ENCODE data around the gene ADGRB3. TPM values are rescaled to one million over a fixed set of nuclear protein-coding genes. Genes with fewer than 3 reads are reported as not detected.
"Not testable (repeated sequence)": the region's sequence is repeated elsewhere in the genome, so short reads cannot be mapped to it uniquely, and the experiment has no call there.

Gene ADGRB3
- polyA plus RNA-seq, 4 donors: 1.6 to 2.1 TPM; not detected in 2

DNA sequence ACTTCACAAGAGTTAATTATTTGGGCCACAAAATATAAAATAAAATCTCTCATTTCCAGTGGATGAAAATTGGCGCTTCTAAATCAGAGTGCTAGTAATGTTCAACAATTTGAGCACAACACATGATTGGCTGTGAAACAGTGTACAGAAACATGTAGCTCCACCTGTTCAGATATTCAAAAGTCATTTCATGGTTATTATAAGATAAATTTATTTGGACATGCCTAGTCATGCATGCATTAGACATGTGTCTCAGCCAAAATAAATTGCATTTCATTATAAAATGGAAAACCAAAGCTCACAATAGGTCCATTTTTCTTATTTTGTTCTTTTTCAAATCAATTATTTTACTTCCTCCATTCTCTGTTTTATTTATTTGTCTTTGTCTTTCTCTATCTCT is 786.9 kb downstream of the ADGRB3 start:
- WGBS, 3 donors: 87 to 94% (median 91%) methylated on average over 1 of the region's 1 CpG
- Histone ChIP-seq H3K4me3 (ENCODE audit: low read depth in 1 of 3, low read length in 3 of 3) (no peak overlapping the region), H3K27ac (ENCODE audit: low read depth in 1 of 3, low read length in 2 of 3) (no peak overlapping the region), H3K4me1 (ENCODE audit: control insufficient read depth in 3 of 3, insufficient read depth in 2 of 3, low read depth in 1 of 3, low read length in 2 of 3) (no peaks in the 10 kb centered on the region), H3K9me3 (ENCODE audit: control insufficient read depth in 2 of 2, insufficient read depth in 1 of 2, low read depth in 1 of 2, low read length in 1 of 2) (no peaks in the 10 kb centered on the region), H3K27me3 (ENCODE audit: control insufficient read depth in 3 of 3, insufficient read depth in 3 of 3, low read length in 3 of 3) (no peaks in the 10 kb centered on the region), H3K36me3 (ENCODE audit: control insufficient read depth in 3 of 3, insufficient read depth in 2 of 3, low read depth in 1 of 3, low read length in 3 of 3) (no peaks in the 10 kb centered on the region)
- DNase-seq (no peak), FAIRE-seq (no peak)

DNA sequence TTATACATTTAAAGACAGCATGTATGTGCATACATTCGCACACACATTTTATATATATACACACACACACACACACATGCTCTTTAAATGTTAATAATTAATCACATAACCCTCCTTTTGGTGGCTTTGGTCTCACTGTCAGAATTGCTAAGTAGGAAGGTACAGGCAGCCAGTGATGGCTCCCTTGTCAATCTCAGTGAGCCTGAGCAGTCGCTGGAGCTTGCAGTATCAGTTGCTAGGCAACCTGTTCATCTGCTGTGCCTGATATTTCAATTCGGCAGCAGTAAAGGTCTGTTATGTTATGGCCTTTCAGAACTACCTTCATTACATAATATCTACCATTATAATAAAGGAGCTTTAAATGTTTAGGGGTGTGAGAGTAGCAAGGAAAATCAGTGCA is 787.4 kb downstream of the ADGRB3 start:
- FAIRE-seq (no peak), DNase-seq (no peak)
- H3K4me3 ChIP-seq (ENCODE audit: low read depth in 1 of 3, low read length in 3 of 3): no peak overlapping the region
- 35 to 54% (median 44%) methylated on average over 3 of the region's 3 CpGs for WGBS, 3 donors
- no peak overlapping the region for H3K27ac ChIP-seq (ENCODE audit: low read depth in 1 of 3, low read length in 2 of 3)
- no peaks in the 10 kb centered on the region for H3K4me1 ChIP-seq (ENCODE audit: control insufficient read depth in 3 of 3, insufficient read depth in 2 of 3, low read depth in 1 of 3, low read length in 2 of 3)
- no peaks in the 10 kb centered on the region for H3K36me3 ChIP-seq (ENCODE audit: control insufficient read depth in 3 of 3, insufficient read depth in 2 of 3, low read depth in 1 of 3, low read length in 3 of 3)
- H3K9me3 ChIP-seq (ENCODE audit: control insufficient read depth in 2 of 2, insufficient read depth in 1 of 2, low read depth in 1 of 2, low read length in 1 of 2): no peaks in the 10 kb centered on the region
- no peaks in the 10 kb centered on the region for H3K27me3 ChIP-seq (ENCODE audit: control insufficient read depth in 3 of 3, insufficient read depth in 3 of 3, low read length in 3 of 3)

DNA sequence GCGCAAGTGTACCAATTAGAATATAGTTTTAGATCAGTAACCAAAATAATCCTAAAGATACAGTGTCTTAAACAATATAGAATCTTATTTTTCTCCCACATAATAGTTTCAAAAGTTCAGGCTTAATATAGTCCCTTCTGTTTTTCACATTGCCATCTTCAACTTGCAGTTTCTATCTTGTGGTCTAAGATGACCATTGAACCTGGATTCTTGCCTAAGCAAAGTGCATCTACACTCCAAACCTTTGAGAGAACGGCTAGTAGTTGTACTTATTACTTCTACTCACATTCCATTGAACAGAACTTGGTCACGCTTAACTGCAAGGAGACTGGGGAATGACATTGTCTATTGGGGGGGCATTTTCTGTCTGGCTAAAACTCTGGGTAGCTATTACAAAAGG is 788.7 kb downstream of the ADGRB3 start:
- H3K9me3 ChIP-seq (ENCODE audit: control insufficient read depth in 2 of 2, insufficient read depth in 1 of 2, low read depth in 1 of 2, low read length in 1 of 2): no peaks in the 10 kb centered on the region
- no peak for DNase-seq
- no peaks in the 10 kb centered on the region for H3K36me3 ChIP-seq (ENCODE audit: control insufficient read depth in 3 of 3, insufficient read depth in 2 of 3, low read depth in 1 of 3, low read length in 3 of 3)
- no peak overlapping the region for H3K4me3 ChIP-seq (ENCODE audit: low read depth in 1 of 3, low read length in 3 of 3)
- H3K27me3 ChIP-seq (ENCODE audit: control insufficient read depth in 3 of 3, insufficient read depth in 3 of 3, low read length in 3 of 3): no peaks in the 10 kb centered on the region
- FAIRE-seq: no peak
- no peak overlapping the region for H3K27ac ChIP-seq (ENCODE audit: low read depth in 1 of 3, low read length in 2 of 3)
- 82 to 93% (median 89%) methylated on average over 3 of the region's 3 CpGs for WGBS, 3 donors
- no peaks in the 10 kb centered on the region for H3K4me1 ChIP-seq (ENCODE audit: control insufficient read depth in 3 of 3, insufficient read depth in 2 of 3, low read depth in 1 of 3, low read length in 2 of 3)

DNA sequence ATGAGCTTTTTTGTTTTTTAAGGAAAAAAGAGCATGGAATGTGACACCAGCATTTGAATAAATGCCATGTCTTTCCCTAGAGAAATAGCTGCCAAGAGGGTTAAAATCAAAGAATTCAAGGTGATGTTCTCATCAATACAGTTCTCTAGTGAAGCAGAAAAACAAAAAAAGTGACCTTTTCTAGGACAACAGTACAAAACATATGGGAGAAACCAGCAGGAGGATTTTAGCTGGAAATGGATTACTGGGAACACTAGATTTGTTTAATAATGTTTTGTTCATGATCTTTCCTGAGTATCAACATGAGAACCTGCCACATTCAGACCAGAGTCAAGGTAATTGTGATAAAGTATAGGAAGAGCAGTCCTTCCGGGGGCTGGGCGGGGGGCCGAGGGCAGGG is 789.5 kb downstream of the ADGRB3 start:
- no peaks in the 10 kb centered on the region for H3K4me1 ChIP-seq (ENCODE audit: control insufficient read depth in 3 of 3, insufficient read depth in 2 of 3, low read depth in 1 of 3, low read length in 2 of 3)
- no peaks in the 10 kb centered on the region for H3K36me3 ChIP-seq (ENCODE audit: control insufficient read depth in 3 of 3, insufficient read depth in 2 of 3, low read depth in 1 of 3, low read length in 3 of 3)
- H3K9me3 ChIP-seq (ENCODE audit: control insufficient read depth in 2 of 2, insufficient read depth in 1 of 2, low read depth in 1 of 2, low read length in 1 of 2): no peaks in the 10 kb centered on the region
- no peaks in the 10 kb centered on the region for H3K27me3 ChIP-seq (ENCODE audit: control insufficient read depth in 3 of 3, insufficient read depth in 3 of 3, low read length in 3 of 3)
- no peak overlapping the region for H3K27ac ChIP-seq (ENCODE audit: low read depth in 1 of 3, low read length in 2 of 3)
- DNase-seq: no peak
- 26 to 37% (median 27%) methylated on average over 3 of the region's 3 CpGs for WGBS, 3 donors
- FAIRE-seq: no peak
- no peak overlapping the region for H3K4me3 ChIP-seq (ENCODE audit: low read depth in 1 of 3, low read length in 3 of 3)

DNA sequence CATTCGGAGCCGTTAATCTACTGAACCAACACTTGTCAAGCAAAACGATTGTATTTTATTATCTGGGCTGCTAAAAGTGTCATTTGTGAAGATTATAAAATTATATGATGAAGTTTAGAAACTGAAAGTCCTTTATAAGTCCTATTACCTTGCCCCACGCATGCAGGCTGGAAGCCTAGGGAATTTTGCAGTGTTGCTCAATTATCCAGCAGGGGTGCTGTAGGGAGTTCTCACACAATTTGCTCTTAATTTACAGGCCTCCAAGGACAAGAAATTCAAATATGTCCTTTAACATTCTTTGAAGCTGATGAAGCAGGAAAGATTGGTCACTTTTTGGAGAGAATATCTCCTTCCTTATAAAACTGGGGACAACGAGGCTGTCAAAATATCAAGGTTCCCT is 792.8 kb downstream of the ADGRB3 start:
- DNase-seq (no peak), FAIRE-seq (no peak)
- Histone ChIP-seq H3K4me3 (ENCODE audit: low read depth in 1 of 3, low read length in 3 of 3) (no peak overlapping the region), H3K9me3 (ENCODE audit: control insufficient read depth in 2 of 2, insufficient read depth in 1 of 2, low read depth in 1 of 2, low read length in 1 of 2) (no peaks in the 10 kb centered on the region), H3K27ac (ENCODE audit: low read depth in 1 of 3, low read length in 2 of 3) (no peak overlapping the region), H3K36me3 (ENCODE audit: control insufficient read depth in 3 of 3, insufficient read depth in 2 of 3, low read depth in 1 of 3, low read length in 3 of 3) (no peaks in the 10 kb centered on the region), H3K4me1 (ENCODE audit: control insufficient read depth in 3 of 3, insufficient read depth in 2 of 3, low read depth in 1 of 3, low read length in 2 of 3) (no peaks in the 10 kb centered on the region), H3K27me3 (ENCODE audit: control insufficient read depth in 3 of 3, insufficient read depth in 3 of 3, low read length in 3 of 3) (no peaks in the 10 kb centered on the region)
- 62 to 71% (median 69%) methylated on average over 5 of the region's 5 CpGs for WGBS, 3 donors

- FAIRE-seq; H3K4me3 ChIP-seq (ENCODE audit: low read depth in 1 of 3, low read length in 3 of 3); H3K4me1 ChIP-seq (ENCODE audit: control insufficient read depth in 3 of 3, insufficient read depth in 2 of 3, low read depth in 1 of 3, low read length in 2 of 3); H3K9me3 ChIP-seq (ENCODE audit: control insufficient read depth in 2 of 2, insufficient read depth in 1 of 2, low read depth in 1 of 2, low read length in 1 of 2); H3K27me3 ChIP-seq (ENCODE audit: control insufficient read depth in 3 of 3, insufficient read depth in 3 of 3, low read length in 3 of 3); H3K27ac ChIP-seq (ENCODE audit: low read depth in 1 of 3, low read length in 2 of 3); DNase-seq; H3K36me3 ChIP-seq (ENCODE audit: control insufficient read depth in 3 of 3, insufficient read depth in 2 of 3, low read depth in 1 of 3, low read length in 3 of 3): not testable (repeated sequence)
- 89 to 91% (median 90%) methylated on average over 11 to 19 of the region's 19 CpGs for WGBS, 3 donors
Observed at GRCh38 chr6:69432168-69432567, 797.1 kb downstream of the ADGRB3 start.

DNA sequence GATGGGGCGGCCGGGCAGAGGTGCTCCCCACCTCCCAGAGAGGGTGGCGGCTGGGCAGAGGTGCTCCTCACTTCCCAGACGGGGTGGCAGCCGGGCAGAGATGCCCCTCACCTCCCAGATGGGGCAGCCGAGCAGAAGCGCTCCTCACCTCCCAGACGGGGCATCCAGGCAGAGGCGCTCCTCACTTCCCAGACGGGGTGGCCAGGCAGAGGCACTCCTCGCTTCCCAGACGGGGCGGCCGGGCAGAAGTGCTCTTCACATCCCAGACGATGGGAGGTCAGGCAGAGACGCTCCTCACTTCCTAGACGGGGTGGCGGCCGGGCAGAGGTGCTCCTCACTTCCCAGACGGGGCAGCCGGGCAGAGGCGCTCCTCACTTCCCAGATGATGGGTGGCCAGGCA is 798.0 kb downstream of the ADGRB3 start:
- WGBS, 3 donors: 82 to 87% (median 85%) methylated on average over 22 of the region's 22 CpGs
- FAIRE-seq, DNase-seq: not testable (repeated sequence)

DNA sequence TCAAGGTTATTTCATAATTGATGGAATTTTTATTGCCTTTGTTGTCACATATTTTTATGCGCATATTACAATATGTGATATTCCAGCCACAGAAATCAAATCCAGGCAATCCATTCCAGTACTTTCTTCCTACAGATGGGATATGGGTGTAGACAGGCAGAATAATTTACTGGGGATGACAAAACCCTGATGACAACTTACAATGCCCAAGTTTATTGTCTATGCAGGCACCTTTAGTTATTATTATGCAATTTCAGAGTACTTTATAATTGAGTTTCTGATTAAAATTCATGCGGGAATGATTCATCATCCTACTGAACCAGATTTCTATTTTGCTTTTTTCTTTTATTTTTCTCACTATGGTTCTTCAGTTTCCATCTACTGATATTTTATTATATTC is 803.0 kb downstream of the ADGRB3 start:
- no peak overlapping the region for H3K27ac ChIP-seq (ENCODE audit: low read depth in 1 of 3, low read length in 2 of 3)

More for the DNA sequence above, 798.0 kb downstream of the ADGRB3 start:
- H3K9me3 ChIP-seq (ENCODE audit: control insufficient read depth in 2 of 2, insufficient read depth in 1 of 2, low read depth in 1 of 2, low read length in 1 of 2); H3K4me3 ChIP-seq (ENCODE audit: low read depth in 1 of 3, low read length in 3 of 3); H3K36me3 ChIP-seq (ENCODE audit: control insufficient read depth in 3 of 3, insufficient read depth in 2 of 3, low read depth in 1 of 3, low read length in 3 of 3); H3K27me3 ChIP-seq (ENCODE audit: control insufficient read depth in 3 of 3, insufficient read depth in 3 of 3, low read length in 3 of 3); H3K27ac ChIP-seq (ENCODE audit: low read depth in 1 of 3, low read length in 2 of 3); H3K4me1 ChIP-seq (ENCODE audit: control insufficient read depth in 3 of 3, insufficient read depth in 2 of 3, low read depth in 1 of 3, low read length in 2 of 3): not testable (repeated sequence)

More for the DNA sequence above, 803.0 kb downstream of the ADGRB3 start:
- H3K4me3 ChIP-seq (ENCODE audit: low read depth in 1 of 3, low read length in 3 of 3): no peak overlapping the region
- H3K4me1 ChIP-seq (ENCODE audit: control insufficient read depth in 3 of 3, insufficient read depth in 2 of 3, low read depth in 1 of 3, low read length in 2 of 3): no peaks in the 10 kb centered on the region
- FAIRE-seq (no peak), DNase-seq (no peak)
- H3K36me3 ChIP-seq (ENCODE audit: control insufficient read depth in 3 of 3, insufficient read depth in 2 of 3, low read depth in 1 of 3, low read length in 3 of 3): no peaks in the 10 kb centered on the region
- H3K27me3 ChIP-seq (ENCODE audit: control insufficient read depth in 3 of 3, insufficient read depth in 3 of 3, low read length in 3 of 3): no peaks in the 10 kb centered on the region
- peaks cover 0 to 2% of the 10 kb centered on the region in 2 donors for H3K9me3 ChIP-seq (ENCODE audit: control insufficient read depth in 2 of 2, insufficient read depth in 1 of 2, low read depth in 1 of 2, low read length in 1 of 2)
- 85 to 93% (median 92%) methylated on average over 2 of the region's 2 CpGs for WGBS, 3 donors

Data from small intestine (tissue), 7 donors.